OCI-LY7 (cell line): Measurements from ENCODE around the gene MEGF6. TPM values are rescaled to one million over a fixed set of nuclear protein-coding genes. Genes with fewer than 3 reads are reported as not detected.

ENCODE experiments used
- BruUV-seq: library from RNA; stranded (reverse); fragments of 400-500 nt; replicated peaks from 2 replicates; lab custom pipeline; 2021; lab: Mats Ljungman, UMichigan
- CTCF ChIA-PET: fragments of 300-600 bp; sonication (Branson Sonifier 250); formaldehyde crosslinking; loops from one replicate; lab custom pipeline; 2022; ENCODE audit warnings: antibody characterized with exemption; ENCODE audit not compliant: unreplicated experiment; lab: Charles Lee
- POLR2A ChIA-PET: fragments of 300-600 bp; sonication (Branson Sonifier 250); formaldehyde crosslinking; loops from one replicate; lab custom pipeline; 2022; ENCODE audit warnings: antibody characterized with exemption; lab: Charles Lee
- DNase-seq: peaks from one replicate; pipeline ENCODE4 v3.0.0-alpha.2; 2015; ENCODE audit warnings: low spot score
- H2AFZ ChIP-seq: fragments of 200-600 bp; sonication (generic), shearing (Covaris generic); 2 replicates; pipeline ENCODE4 v1.6.1; 2014; ENCODE audit warnings: mild to moderate bottlenecking, antibody characterized with exemption, low read length, moderate library complexity
- H3K27ac ChIP-seq: fragments of 200-600 bp; sonication (generic); 2 replicates; pipeline ENCODE4 v1.5.1; 2014; ENCODE audit warnings: mixed run types, low read depth, mild to moderate bottlenecking, moderate library complexity, low read length, inconsistent platforms; ENCODE audit not compliant: poor library complexity, severe bottlenecking
- H3K36me3 ChIP-seq: fragments of 200-600 bp; sonication (generic); 2 replicates; pipeline ENCODE4 v1.6.1; 2014; ENCODE audit warnings: mild to moderate bottlenecking, antibody characterized with exemption, low read length, moderate library complexity, mixed read lengths; ENCODE audit not compliant: insufficient read depth
- H3K4me1 ChIP-seq: fragments of 200-600 bp; sonication (generic); 2 replicates; pipeline ENCODE4 v1.5.1; 2014; ENCODE audit warnings: mild to moderate bottlenecking, low read length; ENCODE audit not compliant: insufficient read depth, poor library complexity, severe bottlenecking
- H3K4me2 ChIP-seq: fragments of 200-600 bp; sonication (generic); 2 replicates; pipeline ENCODE4 v1.6.1; 2014; ENCODE audit warnings: mild to moderate bottlenecking, low read length
- H3K4me3 ChIP-seq: fragments of 200-600 bp; sonication (generic); 2 replicates; pipeline ENCODE4 v1.5.1; 2014; ENCODE audit warnings: mild to moderate bottlenecking, low read depth, low read length; ENCODE audit not compliant: poor library complexity, severe bottlenecking
- H3K79me2 ChIP-seq: fragments of 200-600 bp; sonication (generic); 2 replicates; pipeline ENCODE4 v1.6.1; 2016; ENCODE audit warnings: low read depth, mild to moderate bottlenecking, low read length, moderate library complexity, mixed read lengths; ENCODE audit not compliant: insufficient read depth
- H3K9me2 ChIP-seq: fragments of 200-600 bp; sonication (generic); 2 replicates; pipeline ENCODE4 v1.6.1; 2016; ENCODE audit warnings: mild to moderate bottlenecking, low read length, mixed read lengths; ENCODE audit not compliant: insufficient read depth
- H3K9me3 ChIP-seq: fragments of 200-600 bp; sonication (generic); 2 replicates; pipeline ENCODE4 v1.6.1; 2014; ENCODE audit warnings: mild to moderate bottlenecking, mixed run types, low read length, mixed read lengths
- H4K20me1 ChIP-seq: fragments of 200-600 bp; sonication (generic); 2 replicates; pipeline ENCODE4 v1.6.1; 2014; ENCODE audit warnings: mild to moderate bottlenecking, antibody characterized with exemption, low read length, moderate library complexity, mixed read lengths; ENCODE audit not compliant: insufficient read depth
- EZH2phosphoT487 ChIP-seq: fragments of 200-600 bp; sonication (generic); IDR thresholded peaks from 2 replicates; pipeline ENCODE4 v1.6.1; 2018; ENCODE audit warnings: low read depth, borderline replicate concordance, mild to moderate bottlenecking, mixed run types, antibody characterized with exemption, low read length, moderate library complexity, mixed read lengths
- intact Hi-C: fragments of 100-400 bp; cut with micrococcal nuclease; formaldehyde crosslinking; loops from one replicate; pipeline ENCODE4 v1.10.0; 2022; ENCODE audit not compliant: unreplicated experiment
- total RNA-seq, 2 experiments: library from RNA; depleted of rRNA in 1 of 2; stranded (reverse); fragments of >200 nt in 1 of 2; shearing (Covaris generic) in 1 of 2; gene quantifications; 2 replicates each; pipeline ENCODE4 v1.2.3, GENCODE V29; 2014 to 2022
- TF ChIP-seq, protein P1 (sequence below): fragments of 200-600 bp; sonication (generic); conservative IDR thresholded peaks from 2 replicates; pipeline ENCODE4 v1.5.1; 2014; ENCODE audit warnings: mild to moderate bottlenecking, antibody characterized with exemption, low read length, moderate library complexity, mixed read lengths

Gene MEGF6
- total RNA-seq, 2 experiments from 2014 or later, result 0.15 to 0.32 TPM

DNA sequence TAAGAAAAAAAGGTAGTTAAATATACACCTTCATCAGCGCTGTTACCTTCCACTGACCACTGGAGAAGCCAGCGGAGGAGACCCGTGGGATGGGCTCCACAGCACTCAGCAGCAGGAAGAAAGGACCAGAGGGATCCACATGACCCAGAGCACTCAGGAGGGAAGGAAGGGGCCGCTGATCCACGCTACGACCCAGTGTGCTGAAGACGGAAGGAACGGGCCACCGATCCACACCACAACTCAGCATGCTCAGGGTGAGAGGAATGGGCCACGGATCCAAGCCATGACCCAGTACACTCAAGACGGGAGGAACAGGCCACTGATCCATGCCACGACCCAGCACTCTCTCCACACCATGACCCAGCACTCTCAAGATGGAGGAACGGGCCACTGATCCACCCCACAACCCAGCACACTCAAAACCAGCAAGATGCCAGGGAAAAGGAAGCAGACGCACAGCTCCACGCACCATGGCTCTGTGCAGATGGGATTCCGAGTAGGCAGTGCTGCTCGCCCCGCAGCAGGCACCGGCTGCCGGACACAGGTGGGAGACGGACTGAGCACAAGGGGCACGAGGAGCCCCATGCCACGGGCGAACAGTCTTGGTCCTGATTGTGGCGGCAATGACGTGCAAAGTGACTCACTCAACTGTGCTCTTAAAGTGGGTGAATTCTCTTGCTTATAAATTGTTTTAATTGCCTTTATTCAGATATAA is 29.9 kb upstream of the MEGF6 start:
- Histone ChIP-seq H3K9me2 (no peaks in the 10 kb centered on the region), H3K27ac (no peak overlapping the region), H3K4me1 (no peaks in the 10 kb centered on the region), H3K9me3 (no peaks in the 10 kb centered on the region), H3K36me3 (peaks cover 37% of the 10 kb centered on the region; the same call in 1 of the 2 replicates), H2AFZ (no peak overlapping the region), H3K4me2 (no peak overlapping the region), H4K20me1 (no peaks in the 10 kb centered on the region), H3K79me2 (no peaks in the 10 kb centered on the region), H3K4me3 (no peak overlapping the region)
- BruUV-seq, result no TSS peak
- ChIA-PET CTCF (no interaction called here), POLR2A (no interaction called here)
- intact Hi-C loops, result no loop called here
- no peak for DNase-seq
- TF ChIP-seq, protein P1, sequence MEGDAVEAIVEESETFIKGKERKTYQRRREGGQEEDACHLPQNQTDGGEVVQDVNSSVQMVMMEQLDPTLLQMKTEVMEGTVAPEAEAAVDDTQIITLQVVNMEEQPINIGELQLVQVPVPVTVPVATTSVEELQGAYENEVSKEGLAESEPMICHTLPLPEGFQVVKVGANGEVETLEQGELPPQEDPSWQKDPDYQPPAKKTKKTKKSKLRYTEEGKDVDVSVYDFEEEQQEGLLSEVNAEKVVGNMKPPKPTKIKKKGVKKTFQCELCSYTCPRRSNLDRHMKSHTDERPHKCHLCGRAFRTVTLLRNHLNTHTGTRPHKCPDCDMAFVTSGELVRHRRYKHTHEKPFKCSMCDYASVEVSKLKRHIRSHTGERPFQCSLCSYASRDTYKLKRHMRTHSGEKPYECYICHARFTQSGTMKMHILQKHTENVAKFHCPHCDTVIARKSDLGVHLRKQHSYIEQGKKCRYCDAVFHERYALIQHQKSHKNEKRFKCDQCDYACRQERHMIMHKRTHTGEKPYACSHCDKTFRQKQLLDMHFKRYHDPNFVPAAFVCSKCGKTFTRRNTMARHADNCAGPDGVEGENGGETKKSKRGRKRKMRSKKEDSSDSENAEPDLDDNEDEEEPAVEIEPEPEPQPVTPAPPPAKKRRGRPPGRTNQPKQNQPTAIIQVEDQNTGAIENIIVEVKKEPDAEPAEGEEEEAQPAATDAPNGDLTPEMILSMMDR, result no peak
- TF ChIP-seq EZH2phosphoT487, result no peak

DNA sequence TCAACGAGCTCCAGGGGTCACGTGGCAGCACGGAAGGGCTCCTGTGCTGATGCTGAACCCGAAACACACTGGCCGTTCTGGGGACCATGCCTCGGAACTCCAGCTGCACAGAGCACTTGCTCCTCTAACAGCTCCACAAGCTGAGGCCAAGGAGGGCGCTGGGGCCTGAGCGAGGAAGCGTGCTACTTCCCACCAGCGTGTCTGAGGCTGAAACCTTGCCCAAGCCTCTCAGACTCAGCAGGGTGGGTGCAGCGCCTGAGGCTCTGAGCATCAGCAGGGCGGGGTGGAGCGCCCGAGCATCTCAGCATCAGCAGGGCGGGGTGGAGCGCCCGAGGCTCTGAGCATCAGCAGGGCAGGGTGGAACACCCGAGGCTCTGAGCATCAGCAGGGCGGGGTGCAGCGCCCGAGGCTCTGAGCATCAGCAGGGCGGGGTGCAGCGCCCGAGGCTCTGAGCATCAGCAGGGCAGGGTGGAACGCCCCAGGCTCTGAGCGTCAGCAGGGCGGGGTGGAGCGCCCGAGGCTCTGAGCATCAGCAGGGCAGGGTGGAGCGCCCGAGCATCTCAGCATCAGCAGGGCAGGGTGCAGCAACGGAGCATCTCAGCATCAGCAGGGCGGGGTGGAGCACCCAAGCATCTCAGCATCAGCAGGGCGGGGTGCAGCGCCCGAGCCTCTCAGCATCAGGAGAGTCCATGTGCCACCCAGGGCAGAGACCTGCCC is 29.0 kb upstream of the MEGF6 start:
- POLR2A ChIA-PET, result no interaction called here
- CTCF ChIA-PET, result no interaction called here

More for the DNA sequence above, 29.0 kb upstream of the MEGF6 start:
- no peak overlapping the region for H2AFZ ChIP-seq
- H3K36me3 ChIP-seq, result peaks cover 38% of the 10 kb centered on the region
- H3K4me2 ChIP-seq, result no peak overlapping the region
- H3K27ac ChIP-seq, result no peak overlapping the region
- H3K4me3 ChIP-seq, result no peak overlapping the region
- H3K9me3 ChIP-seq, result no peaks in the 10 kb centered on the region
- no peaks in the 10 kb centered on the region for H3K79me2 ChIP-seq
- no peaks in the 10 kb centered on the region for H3K9me2 ChIP-seq
- no TSS peak for BruUV-seq
- H3K4me1 ChIP-seq, result no peaks in the 10 kb centered on the region
- H4K20me1 ChIP-seq, result no peaks in the 10 kb centered on the region
- intact Hi-C loops, result no loop called here
- DNase-seq, result no peak
- no peak for TF ChIP-seq EZH2phosphoT487
- TF ChIP-seq, protein P1, result no peak
